Activated T-helper 1 cell treated with anti-CD3 and anti-CD28 coated beads, Interleukin-2, amount 50 U/mL, for 16 hours (primary cell): Measurements from ENCODE around the gene ZBTB16.

Source experiments
- DNase-seq, 2 donors: peaks; one replicate each; pipeline ENCODE4 v3.0.0-alpha.2; 2020; ENCODE audit warnings: low read depth in 1 of 2, low spot score in 1 of 2

Gene ZBTB16

DNA sequence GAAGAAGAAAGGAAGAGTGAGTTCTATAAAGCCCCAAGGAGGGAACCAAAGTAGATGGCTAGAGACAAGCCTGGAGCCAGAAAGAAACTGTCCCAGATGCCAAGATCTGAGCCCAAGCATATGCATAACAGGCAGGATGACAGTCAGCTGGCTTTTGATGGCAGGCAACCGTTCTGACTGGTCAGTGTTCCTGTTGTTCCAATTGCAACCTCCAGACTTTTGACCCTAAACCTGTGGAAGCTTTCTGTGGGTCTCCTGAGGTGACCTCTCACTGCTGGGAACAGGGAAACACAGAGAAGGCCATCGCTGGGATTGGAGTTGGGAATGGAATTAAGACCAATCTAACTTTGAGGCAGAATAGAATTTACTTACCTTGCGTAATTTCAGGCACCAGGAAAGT is 215.1 kb downstream of the ZBTB16 start:
- no peak for DNase-seq

GRCh38 chr11:114275280-114275679 is 215.8 kb downstream of the ZBTB16 start:
- DNase-seq, result no peak

GRCh38 chr11:114276077-114276476 is 216.6 kb downstream of the ZBTB16 start:
- no peak for DNase-seq

GRCh38 chr11:114277637-114278341 is 218.3 kb downstream of the ZBTB16 start:
- DNase-seq, result no peak

GRCh38 chr11:114278342-114279065 is 219.0 kb downstream of the ZBTB16 start:
- no peak for DNase-seq

DNA sequence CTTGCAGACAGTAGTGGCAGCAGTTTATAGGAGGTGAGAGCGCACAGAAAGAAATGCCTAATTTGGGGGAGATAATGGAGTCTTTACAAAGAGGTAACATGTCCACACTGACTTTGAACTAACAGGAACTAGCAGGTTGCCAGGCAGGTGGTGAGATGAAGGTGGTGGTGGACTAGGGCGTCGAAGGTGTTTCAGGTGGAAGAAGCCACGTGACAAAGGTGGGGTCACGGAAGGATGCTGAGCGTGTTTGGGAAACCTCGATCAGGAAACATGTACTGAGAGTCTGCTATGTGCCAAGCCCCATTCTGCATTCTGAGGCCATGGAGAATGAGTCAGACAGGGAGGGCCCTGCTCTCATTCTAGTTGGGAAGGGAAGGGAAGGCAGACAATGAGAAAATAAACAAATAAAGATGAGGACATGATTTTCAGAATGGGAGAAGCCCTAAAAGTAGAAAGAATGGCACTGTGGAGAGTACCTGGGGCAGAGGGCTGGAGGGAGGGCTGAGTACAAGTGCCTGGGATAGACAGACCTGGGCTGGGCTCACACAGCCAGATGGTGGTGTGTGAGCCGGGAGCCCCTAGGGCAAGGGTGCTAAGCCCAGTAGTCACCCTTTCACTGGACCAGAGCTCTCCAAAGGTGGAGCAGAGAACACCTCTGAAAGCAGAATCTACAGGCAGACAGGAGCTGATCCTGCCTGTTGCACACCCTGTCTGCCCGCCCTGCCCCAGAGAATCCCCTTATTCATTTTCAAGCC is 220.5 kb downstream of the ZBTB16 start:
- DNase-seq, result no peak

DNA sequence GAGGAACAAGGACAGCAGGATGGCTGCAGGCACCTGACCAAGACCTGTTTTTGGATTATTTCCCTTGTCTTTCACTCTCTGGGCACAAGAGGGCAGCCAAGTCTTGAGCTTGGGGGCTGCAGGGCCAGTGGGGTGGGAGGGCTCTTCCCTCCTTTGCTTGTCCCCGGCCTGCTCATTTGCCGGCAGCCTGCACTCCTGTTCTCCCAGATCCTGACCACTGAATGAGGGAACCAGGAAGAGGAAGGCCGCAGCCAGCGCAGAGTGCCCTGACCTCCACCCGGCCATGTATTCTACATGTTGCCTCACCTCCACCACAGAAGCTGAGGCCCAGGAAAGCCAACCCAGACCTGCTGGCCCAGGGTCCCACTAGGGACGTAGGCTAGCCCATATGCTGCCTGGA is 221.2 kb downstream of the ZBTB16 start:
- no peak for DNase-seq

DNA sequence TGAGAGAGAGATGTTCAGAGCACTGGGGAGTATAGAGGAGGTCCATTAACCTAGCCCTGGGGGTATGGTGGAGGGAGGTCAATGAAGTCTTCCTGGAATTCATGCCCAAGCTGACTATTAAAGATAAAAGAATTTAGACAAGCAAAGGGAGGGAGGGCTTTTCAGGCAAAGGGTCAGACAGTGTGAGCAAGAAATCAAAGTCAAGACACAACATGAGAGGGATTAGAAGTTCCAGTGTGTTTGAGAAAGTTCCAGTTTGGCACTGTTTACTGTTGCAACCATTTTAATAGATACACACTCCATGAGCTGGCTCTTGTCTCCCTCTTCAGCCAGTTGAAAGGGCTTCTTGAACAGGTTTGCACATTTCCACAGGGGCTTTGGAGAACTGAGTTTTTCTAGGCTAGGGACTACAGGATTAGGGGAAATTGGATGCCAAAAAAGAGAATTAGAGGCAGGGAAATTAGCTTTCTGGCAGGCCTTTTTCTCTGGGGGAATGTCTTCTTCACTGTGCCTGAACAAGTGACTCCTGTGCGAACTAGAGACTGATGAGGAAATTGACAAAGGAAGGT is 222.0 kb downstream of the ZBTB16 start:
- DNase-seq, result no peak

DNA sequence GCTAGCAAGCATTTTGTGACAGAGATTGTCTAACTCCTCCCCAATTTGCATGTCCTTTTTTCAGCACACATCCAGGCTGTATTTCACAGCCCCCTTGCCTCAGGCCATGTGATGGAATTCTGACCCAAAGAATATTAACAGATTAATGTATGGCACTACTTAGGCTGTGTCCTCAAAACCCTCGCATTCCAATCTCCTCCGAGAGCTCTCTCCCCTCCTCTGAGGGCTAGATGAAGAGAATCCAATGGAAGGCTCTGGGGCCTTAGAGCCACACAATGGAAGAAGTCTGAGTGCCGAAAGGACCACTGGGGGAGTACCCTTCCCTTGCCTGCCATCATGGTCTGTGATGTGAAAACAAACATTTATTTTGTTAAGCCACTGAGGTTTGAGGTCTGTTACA is 223.0 kb downstream of the ZBTB16 start:
- no peak for DNase-seq

DNA sequence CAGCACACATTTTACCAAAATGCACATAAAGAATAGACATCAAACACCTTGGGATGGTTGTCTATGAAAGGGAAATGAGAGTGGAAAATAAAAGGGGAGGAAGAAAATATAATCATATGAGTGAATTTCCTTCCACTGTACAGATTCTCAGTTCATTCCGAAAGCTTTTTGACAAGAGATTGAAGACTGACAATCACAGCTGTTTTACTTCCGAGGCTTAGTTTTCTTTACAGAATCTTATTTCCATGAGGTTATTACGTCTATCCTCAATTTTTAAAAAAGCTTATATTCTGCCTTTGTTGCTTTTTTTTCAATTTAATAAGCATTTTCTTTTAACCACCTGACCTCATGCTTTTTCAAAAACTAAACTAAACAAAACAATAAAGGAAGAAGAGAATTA is 223.9 kb downstream of the ZBTB16 start:
- no peak for DNase-seq

DNA sequence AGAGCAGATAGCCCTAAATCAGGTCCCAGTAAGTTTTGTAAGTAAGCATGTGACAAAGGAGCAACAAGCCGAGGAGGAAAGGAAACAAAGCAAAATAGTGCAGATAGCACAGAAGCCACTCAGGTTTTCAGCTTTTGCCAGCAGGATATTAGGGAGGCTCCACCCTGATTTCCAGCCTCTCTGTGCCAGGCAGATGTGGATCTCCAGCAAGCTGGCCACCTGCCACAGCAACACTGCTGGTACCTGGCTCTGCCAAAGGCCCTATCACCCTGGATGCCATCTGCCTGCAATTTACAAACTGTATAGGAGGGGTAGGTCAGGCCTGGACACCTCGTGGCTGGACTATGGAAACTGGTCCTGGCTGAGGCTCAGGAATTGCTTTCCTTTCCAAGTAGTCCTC is 224.5 kb downstream of the ZBTB16 start:
- no peak for DNase-seq

DNA sequence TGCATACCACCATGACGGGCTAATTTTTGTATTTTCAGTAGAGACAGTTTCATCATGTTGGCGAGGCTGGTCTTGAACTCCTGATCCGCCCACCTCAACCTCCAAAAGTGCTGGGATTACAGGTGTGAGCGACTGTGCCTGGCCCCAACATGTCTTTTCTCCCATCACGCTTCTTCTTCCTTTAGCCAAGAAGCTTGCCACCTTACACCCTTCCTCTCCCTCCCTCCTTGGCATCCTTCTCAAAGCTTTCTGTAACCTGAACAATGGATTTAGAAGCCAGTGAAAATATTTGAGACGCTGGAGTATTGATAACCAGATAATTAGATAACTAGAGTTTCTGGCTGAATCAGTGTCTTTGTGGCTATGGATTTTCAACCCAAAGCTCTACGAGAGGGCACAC is 225.4 kb downstream of the ZBTB16 start:
- no peak for DNase-seq

- no peak for DNase-seq
These were observed 226.1 kb downstream of the ZBTB16 start for GRCh38 chr11:114285599-114285998.

- no peak for DNase-seq
These were observed 226.7 kb downstream of the ZBTB16 start for GRCh38 chr11:114286229-114286628.

- no peak for DNase-seq
These were observed 227.6 kb downstream of the ZBTB16 start for GRCh38 chr11:114287154-114287553.

GRCh38 chr11:114288136-114288535 is 228.6 kb downstream of the ZBTB16 start:
- no peak for DNase-seq

GRCh38 chr11:114289779-114290178 is 230.3 kb downstream of the ZBTB16 start:
- DNase-seq, result no peak

DNA sequence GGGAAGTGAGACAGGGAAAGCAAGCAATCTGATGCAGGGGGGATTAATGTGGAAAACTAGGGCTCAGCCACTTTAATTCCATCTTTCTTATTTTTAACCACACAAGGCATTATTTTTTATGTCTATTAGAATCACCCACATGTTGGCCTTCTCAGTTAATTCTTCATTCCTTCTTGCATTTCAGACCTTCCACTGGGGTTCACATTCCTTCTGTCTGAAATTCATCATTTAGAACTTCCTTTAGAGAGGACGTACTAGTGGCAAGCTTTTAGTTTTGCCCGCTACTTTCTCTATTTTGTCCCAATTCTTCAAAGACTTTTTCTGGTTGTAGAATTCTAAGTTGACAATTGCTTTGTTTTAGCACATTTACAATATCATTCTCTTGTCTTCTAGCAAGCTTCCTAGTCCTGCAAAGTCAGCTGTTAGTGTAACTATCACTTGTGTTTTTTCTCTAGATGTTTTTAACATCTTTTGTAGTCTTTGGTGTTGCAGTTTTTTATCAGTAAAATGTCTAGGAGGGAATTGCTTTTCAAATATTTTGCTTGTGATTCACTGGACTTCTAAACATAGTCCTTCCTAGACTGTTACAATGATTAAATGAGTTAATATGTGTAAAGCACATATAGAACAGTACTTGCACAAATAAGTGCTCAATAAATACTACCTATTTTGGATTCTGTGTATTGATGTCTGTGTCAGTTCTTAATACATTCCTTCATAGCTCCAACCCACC is 231.2 kb downstream of the ZBTB16 start:
- no peak for DNase-seq

DNA sequence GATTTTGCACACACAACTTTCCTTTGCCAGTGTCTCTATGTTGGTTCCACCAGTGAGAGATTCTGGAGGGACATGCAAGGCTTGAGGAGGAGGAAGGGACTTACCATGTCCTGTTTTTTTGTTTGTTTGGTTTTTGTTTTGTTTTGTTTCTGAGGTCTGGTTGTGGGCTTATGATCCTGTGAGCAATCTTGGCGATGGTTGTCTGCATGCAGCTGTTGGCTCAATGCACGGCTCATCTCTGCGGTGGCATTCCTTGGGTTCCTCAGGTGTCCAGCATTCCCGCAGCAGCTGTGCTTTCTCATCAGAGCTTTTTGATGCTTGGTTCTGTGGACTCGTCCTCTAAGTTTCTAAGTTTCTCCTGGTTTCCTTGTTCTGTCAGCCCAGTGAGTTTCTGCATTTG is 231.9 kb downstream of the ZBTB16 start:
- no peak for DNase-seq

DNA sequence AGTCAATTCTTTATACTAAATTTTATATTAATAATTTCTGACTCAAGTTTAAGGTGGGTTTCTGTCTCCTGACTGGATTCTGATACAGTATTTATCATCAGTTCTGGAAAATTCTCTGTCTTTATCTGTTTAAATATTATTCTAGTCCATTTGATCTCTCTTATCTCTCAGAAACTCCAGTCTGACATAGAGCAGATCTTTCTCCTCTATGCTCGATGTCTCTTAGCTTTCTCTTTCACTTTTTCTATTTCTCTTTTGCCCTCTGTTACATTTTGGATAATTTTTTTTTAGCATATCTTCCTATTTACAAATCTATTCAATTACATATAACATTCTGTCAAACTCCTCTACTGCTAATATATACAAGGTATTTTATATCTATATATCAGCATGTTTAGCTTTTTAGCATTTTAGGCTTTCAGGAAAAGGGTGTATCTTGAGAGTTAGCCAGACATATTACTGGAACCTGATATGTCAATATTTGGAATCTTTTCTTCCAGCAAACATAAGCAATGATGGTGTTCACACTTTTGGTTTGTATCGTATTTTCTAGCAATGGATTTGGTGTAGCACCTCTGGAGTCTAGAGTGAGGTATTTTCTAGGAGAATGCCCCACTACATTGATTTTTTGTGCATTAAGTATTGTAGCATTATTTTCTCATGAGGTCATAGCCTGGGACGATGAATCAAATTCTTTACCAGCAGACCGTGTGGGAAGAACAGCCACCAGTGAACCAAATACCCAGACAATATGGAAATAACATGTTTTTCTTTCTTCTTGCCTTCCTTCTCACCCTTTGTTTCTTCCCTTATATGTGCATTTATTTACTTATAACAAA is 232.6 kb downstream of the ZBTB16 start:
- no peak for DNase-seq
